Measurements from ENCODE around the gene ENPP3.

DNA sequence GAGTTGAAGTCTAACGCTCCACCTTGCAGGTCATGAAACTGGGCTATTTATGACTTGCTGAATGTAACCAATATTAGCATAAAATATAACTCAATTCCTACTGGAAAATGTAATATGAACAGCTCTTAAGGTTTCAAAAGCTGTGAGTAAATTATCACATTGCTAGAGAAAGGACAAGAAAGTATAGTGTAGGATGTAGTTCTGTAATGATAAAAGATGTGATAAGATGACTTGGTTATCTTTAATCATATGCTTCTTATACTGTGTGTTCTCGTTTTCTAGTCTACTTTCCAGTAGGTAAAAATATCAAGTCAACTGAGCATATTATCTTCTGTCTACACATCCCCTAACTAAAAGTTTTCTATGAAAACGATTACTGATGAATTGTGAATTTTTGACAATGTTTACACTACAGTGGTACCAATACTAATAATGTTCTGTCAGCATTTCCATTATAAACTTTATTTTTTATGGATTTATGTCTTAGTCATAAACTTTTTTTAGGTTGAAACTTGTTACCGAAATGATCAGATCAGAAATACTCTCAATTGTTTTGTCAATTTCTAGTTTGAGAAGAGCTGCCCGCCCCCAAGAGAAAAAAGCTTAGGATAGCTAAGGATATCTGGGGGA is 23.7 kb upstream of the ENPP3 start:
- no peak for TF ChIP-seq CTCF (IDR thresholded peaks at IDR 0.05)
- TF ChIP-seq SMC3 (IDR thresholded peaks at IDR 0.05; ENCODE audit: low read depth, low read length): no peak
- no peak for TF ChIP-seq TAF1 (IDR thresholded peaks at IDR 0.05; ENCODE audit: borderline replicate concordance, low read depth, low read length)
- TF ChIP-seq RAD21 (IDR thresholded peaks at IDR 0.05; ENCODE audit: low read length): no peak
- no peak for TF ChIP-seq POLR2AphosphoS5 (IDR thresholded peaks at IDR 0.05; ENCODE audit: low read depth, low read length)
- TF ChIP-seq, protein P1, sequence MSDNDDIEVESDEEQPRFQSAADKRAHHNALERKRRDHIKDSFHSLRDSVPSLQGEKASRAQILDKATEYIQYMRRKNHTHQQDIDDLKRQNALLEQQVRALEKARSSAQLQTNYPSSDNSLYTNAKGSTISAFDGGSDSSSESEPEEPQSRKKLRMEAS (IDR thresholded peaks at IDR 0.05; ENCODE audit: low read depth): no peak
- no peak for TF ChIP-seq TCF12 (IDR thresholded peaks at IDR 0.05)
- TF ChIP-seq ELF1 (IDR thresholded peaks at IDR 0.05): no peak
- no peak for TF ChIP-seq EP300 (IDR thresholded peaks at IDR 0.05; ENCODE audit: borderline replicate concordance in 1 of 2, low read depth in 1 of 2, low read length in 1 of 2)
- no peak for TF ChIP-seq JUND (IDR thresholded peaks at IDR 0.05)
